Measurements from ENCODE around the gene USP19. TPM values are rescaled to one million over a fixed set of nuclear protein-coding genes. Genes with fewer than 3 reads are reported as not detected.

The USP19 gene
- total RNA-seq, 1 experiment from 2014 or later: 66.3 TPM

DNA sequence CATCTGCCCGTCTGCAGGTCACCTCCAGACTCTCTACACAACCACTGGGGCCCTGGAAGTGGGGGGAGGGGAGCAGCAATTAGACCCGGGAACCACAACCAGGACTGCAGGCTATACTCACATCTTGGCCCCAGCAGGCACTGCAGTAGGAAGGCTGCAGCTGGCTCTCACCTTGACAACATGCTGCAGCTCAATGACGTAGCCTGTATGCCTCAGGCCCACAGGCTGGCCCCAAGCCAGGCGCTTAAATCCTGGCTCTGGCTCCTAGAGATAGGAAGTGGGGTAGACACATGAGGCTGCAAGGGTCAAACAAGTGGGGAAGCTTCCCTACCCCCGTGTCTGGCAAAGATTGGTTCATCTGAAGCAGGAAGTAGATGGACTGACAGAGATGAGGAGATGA is 22.2 kb downstream of the USP19 start:
- DNase-seq: no peak
- Histone ChIP-seq H3K79me2 (ENCODE audit: insufficient read depth, low read length) (no peaks in the 10 kb centered on the region), H3K23ac (ENCODE audit: insufficient read length, low read depth, low read length) (no peak overlapping the region), H4K8ac (replicated peaks; ENCODE audit: insufficient read length, low read depth, low read length) (no peak overlapping the region), H2BK12ac (ENCODE audit: insufficient read length, low read depth, low read length) (no peak overlapping the region), H4K5ac (ENCODE audit: insufficient read length, low read depth, low read length) (no peak overlapping the region), H2AK5ac (ENCODE audit: insufficient read length, low read length) (no peak overlapping the region), H3K27me3 (ENCODE audit: insufficient read depth, low read length) (no peaks in the 10 kb centered on the region), H2BK20ac (ENCODE audit: low read depth, low read length, poor library complexity, severe bottlenecking) (no peak overlapping the region), H3K56ac (ENCODE audit: insufficient read length, low read depth, low read length) (no peak overlapping the region), H3K23me2 (ENCODE audit: insufficient read length, low read depth, low read length, poor library complexity, severe bottlenecking) (peaks cover 4% of the 10 kb centered on the region), H3K4me2 (ENCODE audit: insufficient read depth, insufficient read length, low read length) (no peak overlapping the region), H4K91ac (ENCODE audit: insufficient read length, low read depth, low read length) (no peak overlapping the region), H2AFZ (ENCODE audit: low read length) (no peak overlapping the region), H3T11ph (ENCODE audit: low read length) (no peak overlapping the region), H3K9me3 (ENCODE audit: control insufficient read depth, low read depth, low read length) (no peaks in the 10 kb centered on the region), H2BK15ac (ENCODE audit: low read depth, low read length) (no peak overlapping the region), H3K18ac (ENCODE audit: insufficient read length, low read depth, low read length) (no peak overlapping the region), H3K14ac (ENCODE audit: insufficient read depth, low read length) (no peak overlapping the region), H2BK5ac (ENCODE audit: insufficient read length, low read length) (no peak overlapping the region), H3K9ac (ENCODE audit: extremely low read depth, insufficient read length, low read length) (no peak overlapping the region), H3K79me1 (ENCODE audit: insufficient read depth, low read depth, low read length, poor library complexity, severe bottlenecking) (no peaks in the 10 kb centered on the region), H2BK120ac (ENCODE audit: low read depth, low read length, poor library complexity, severe bottlenecking) (no peak overlapping the region), H3K4ac (ENCODE audit: low read depth, low read length) (no peak overlapping the region), H3K27ac (ENCODE audit: insufficient read length, low read depth, low read length) (no peak overlapping the region), H3K4me1 (ENCODE audit: insufficient read depth, low read length) (no peaks in the 10 kb centered on the region), H4K20me1 (ENCODE audit: control insufficient read depth, insufficient read depth, insufficient read length) (no peaks in the 10 kb centered on the region)
- TF ChIP-seq, protein P1, sequence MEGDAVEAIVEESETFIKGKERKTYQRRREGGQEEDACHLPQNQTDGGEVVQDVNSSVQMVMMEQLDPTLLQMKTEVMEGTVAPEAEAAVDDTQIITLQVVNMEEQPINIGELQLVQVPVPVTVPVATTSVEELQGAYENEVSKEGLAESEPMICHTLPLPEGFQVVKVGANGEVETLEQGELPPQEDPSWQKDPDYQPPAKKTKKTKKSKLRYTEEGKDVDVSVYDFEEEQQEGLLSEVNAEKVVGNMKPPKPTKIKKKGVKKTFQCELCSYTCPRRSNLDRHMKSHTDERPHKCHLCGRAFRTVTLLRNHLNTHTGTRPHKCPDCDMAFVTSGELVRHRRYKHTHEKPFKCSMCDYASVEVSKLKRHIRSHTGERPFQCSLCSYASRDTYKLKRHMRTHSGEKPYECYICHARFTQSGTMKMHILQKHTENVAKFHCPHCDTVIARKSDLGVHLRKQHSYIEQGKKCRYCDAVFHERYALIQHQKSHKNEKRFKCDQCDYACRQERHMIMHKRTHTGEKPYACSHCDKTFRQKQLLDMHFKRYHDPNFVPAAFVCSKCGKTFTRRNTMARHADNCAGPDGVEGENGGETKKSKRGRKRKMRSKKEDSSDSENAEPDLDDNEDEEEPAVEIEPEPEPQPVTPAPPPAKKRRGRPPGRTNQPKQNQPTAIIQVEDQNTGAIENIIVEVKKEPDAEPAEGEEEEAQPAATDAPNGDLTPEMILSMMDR (conservative IDR thresholded peaks at IDR 0.05): no peak
- Mint-ChIP-seq H3K27ac (no peak overlapping the region), H3K4me3 (no peak overlapping the region), H3K9me3 (no peaks in the 10 kb centered on the region), H3K27me3 (ENCODE audit: low read depth) (no peaks in the 10 kb centered on the region; the same call in 1 of the 2 replicates), H3K36me3 (ENCODE audit: insufficient read depth in 1 of 3, low read depth in 3 of 3) (peaks cover 49 to 72% (median 62%) of the 10 kb centered on the region in 3 experiments), H3K4me1 (peaks cover 6 to 7% of the 10 kb centered on the region in 2 experiments)
- no CpG with 5 or more reads among the region's 5 CpGs for WGBS (ENCODE audit: extremely low coverage, insufficient read length, low lambda C conversion rate)
